K562 (cell line): ENCODE results near the gene S1PR1.

Experiments
- CHD2 ChIP-seq: IDR thresholded peaks from 2 replicates; pipeline ENCODE4 v1.6.1; 2011; ENCODE audit warnings: low read depth, low read length
- EP300 ChIP-seq: IDR thresholded peaks from 2 replicates; pipeline ENCODE4 v1.6.1; 2012; ENCODE audit warnings: low read length, improper control_type of control experiment
- ETV1 ChIP-seq: fragments of 450-650 bp; conservative IDR thresholded peaks from 2 replicates; pipeline ENCODE4 v1.6.1; 2016; ENCODE audit warnings: missing genetic modification characterization, control low read depth, low read depth, missing compliant biosample characterization
- PCBP2 ChIP-seq: fragments of 200-400 bp; formaldehyde crosslinking; IDR thresholded peaks from 2 replicates; pipeline ENCODE4 v1.6.1; 2018; ENCODE audit warnings: low read length, low read depth, mild to moderate bottlenecking, moderate library complexity; ENCODE audit not compliant: poor library complexity, severe bottlenecking
- POLR2A ChIP-seq: fragments of 450-650 bp; conservative IDR thresholded peaks from 2 replicates; pipeline ENCODE4 v1.6.1; 2016
- REST ChIP-seq, 2 experiments: fragments of 450-650 bp; formaldehyde crosslinking in 1 of 2; IDR thresholded peaks; 2 replicates each; pipeline versions ENCODE4 v1.4.0 to v1.6.1; 2014 to 2020; ENCODE audit warnings: mild to moderate bottlenecking in 2 of 2, borderline replicate concordance in 1 of 2, low read depth in 1 of 2
- SPI1 ChIP-seq: IDR thresholded peaks from 2 replicates; pipeline ENCODE4 v1.6.1; 2011; ENCODE audit warnings: low read depth, low read length, control low read depth, borderline replicate concordance
- TRIM28 ChIP-seq: fragments of 450-650 bp; IDR thresholded peaks from 2 replicates; pipeline ENCODE4 v1.6.1; 2017
- ZHX1 ChIP-seq: fragments of 150-350 bp; conservative IDR thresholded peaks from 2 replicates; pipeline ENCODE4 v1.6.1; 2014; ENCODE audit warnings: low read length
- TF ChIP-seq, protein P1 (sequence below), 3 experiments: IDR thresholded peaks in 2 of 3; conservative IDR thresholded peaks in 1 of 3; 2 replicates each; pipeline ENCODE4 v1.5.1; 2011 to 2012; ENCODE audit warnings: low read length in 3 of 3, mild to moderate bottlenecking in 3 of 3, control low read depth in 2 of 3, improper control_type of control experiment in 1 of 3, inconsistent platforms in 1 of 3, low read depth in 1 of 3, mixed read lengths in 1 of 3, moderate library complexity in 1 of 3; ENCODE audit not compliant: insufficient read depth in 2 of 3

GRCh38 chr1:101267082-101267481 is 30.3 kb downstream of the S1PR1 start:
- TF ChIP-seq, protein P1, sequence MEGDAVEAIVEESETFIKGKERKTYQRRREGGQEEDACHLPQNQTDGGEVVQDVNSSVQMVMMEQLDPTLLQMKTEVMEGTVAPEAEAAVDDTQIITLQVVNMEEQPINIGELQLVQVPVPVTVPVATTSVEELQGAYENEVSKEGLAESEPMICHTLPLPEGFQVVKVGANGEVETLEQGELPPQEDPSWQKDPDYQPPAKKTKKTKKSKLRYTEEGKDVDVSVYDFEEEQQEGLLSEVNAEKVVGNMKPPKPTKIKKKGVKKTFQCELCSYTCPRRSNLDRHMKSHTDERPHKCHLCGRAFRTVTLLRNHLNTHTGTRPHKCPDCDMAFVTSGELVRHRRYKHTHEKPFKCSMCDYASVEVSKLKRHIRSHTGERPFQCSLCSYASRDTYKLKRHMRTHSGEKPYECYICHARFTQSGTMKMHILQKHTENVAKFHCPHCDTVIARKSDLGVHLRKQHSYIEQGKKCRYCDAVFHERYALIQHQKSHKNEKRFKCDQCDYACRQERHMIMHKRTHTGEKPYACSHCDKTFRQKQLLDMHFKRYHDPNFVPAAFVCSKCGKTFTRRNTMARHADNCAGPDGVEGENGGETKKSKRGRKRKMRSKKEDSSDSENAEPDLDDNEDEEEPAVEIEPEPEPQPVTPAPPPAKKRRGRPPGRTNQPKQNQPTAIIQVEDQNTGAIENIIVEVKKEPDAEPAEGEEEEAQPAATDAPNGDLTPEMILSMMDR (IDR thresholded peaks at IDR 0.05 in 2 of 3, conservative IDR thresholded peaks at IDR 0.05 in 1 of 3; ENCODE audit: insufficient read depth in 2 of 3, low read depth in 1 of 3, low read length in 3 of 3), result no peak
- no peak for TF ChIP-seq CHD2
- TF ChIP-seq TRIM28, result no peak
- no peak for TF ChIP-seq EP300
- no peak for TF ChIP-seq SPI1
- TF ChIP-seq ETV1 (tag), result no peak
- TF ChIP-seq REST (IDR thresholded peaks at IDR 0.05; ENCODE audit: borderline replicate concordance), result no peak
- no peak for TF ChIP-seq REST (CRISPR knock-in tag; IDR thresholded peaks at IDR 0.05; ENCODE audit: low read depth)
- TF ChIP-seq POLR2A, result no peak
- TF ChIP-seq ZHX1, result no peak
- TF ChIP-seq PCBP2, result no peak
